CD4-positive, alpha-beta T cell (primary cell): Measurements from ENCODE around the gene ELMO1. TPM values are rescaled to one million over a fixed set of nuclear protein-coding genes. Genes with fewer than 3 reads are reported as not detected.

Source experiments
- ATAC-seq: fragments of 200-7000 bp; cut with Tn5 transposase; one replicate; pipeline ENCODE4 v1.10.0; 2022; ENCODE audit warnings: mild to moderate bottlenecking; ENCODE audit not compliant: poor library complexity
- CTCF ChIA-PET: fragments of 350-600 bp; sonication (Branson Sonifier 250); formaldehyde crosslinking; loops from one replicate; lab custom pipeline; 2021; ENCODE audit warnings: antibody characterized with exemption, inconsistent platforms; lab: Charles Lee
- POLR2A ChIA-PET: fragments of 350-600 bp; sonication (Branson Sonifier 250); formaldehyde crosslinking; loops from one replicate; lab custom pipeline; 2021; ENCODE audit warnings: antibody characterized with exemption, inconsistent platforms; lab: Charles Lee
- DNase-seq, 14 experiments: peaks; one replicate each; pipeline ENCODE4 v3.0.0-alpha.2; 2013 to 2020; ENCODE audit warnings: mixed read lengths in 2 of 14
- H3K27ac ChIP-seq, 2 donors: one replicate each; pipeline versions ENCODE4 v1.5.1 to v1.7.0; 2013; ENCODE audit warnings: low read length in 2 of 2, low read depth in 1 of 2, mild to moderate bottlenecking in 1 of 2
- H3K27me3 ChIP-seq, 2 experiments: 1 replicate in 1 of 2; 2 replicates in 1 of 2; pipeline versions ENCODE4 v1.6.1 to v1.7.0; 2013; ENCODE audit warnings: low read length in 2 of 2, control low read depth in 1 of 2, mild to moderate bottlenecking in 1 of 2, moderate library complexity in 1 of 2; ENCODE audit not compliant: insufficient read depth in 2 of 2, control insufficient read depth in 1 of 2
- H3K36me3 ChIP-seq: one replicate; pipeline ENCODE4 v1.6.1; 2013; ENCODE audit warnings: low read length, control low read depth; ENCODE audit not compliant: insufficient read depth
- H3K4me1 ChIP-seq: one replicate; pipeline ENCODE4 v1.6.1; 2013; ENCODE audit warnings: low read length, control low read depth; ENCODE audit not compliant: insufficient read depth
- H3K4me3 ChIP-seq: one replicate; pipeline ENCODE4 v1.5.1; 2013; ENCODE audit warnings: mild to moderate bottlenecking, low read length, moderate library complexity
- H3K9me3 ChIP-seq, 2 experiments: 1 replicate in 1 of 2; 2 replicates in 1 of 2; pipeline versions ENCODE4 v1.6.1 to v1.7.0; 2013; ENCODE audit warnings: low read length in 2 of 2, mild to moderate bottlenecking in 2 of 2, control low read depth in 1 of 2, moderate library complexity in 1 of 2; ENCODE audit not compliant: control insufficient read depth in 1 of 2, insufficient read depth in 1 of 2
- H3K27ac Mint-ChIP-seq: one replicate; pipeline ENCODE4 v1.8.0; 2020; ENCODE audit warnings: mixed read lengths
- H3K27me3 Mint-ChIP-seq: one replicate; pipeline ENCODE4 v1.8.0; 2021; ENCODE audit warnings: mixed read lengths
- H3K36me3 Mint-ChIP-seq: one replicate; pipeline ENCODE4 v1.8.0; 2021; ENCODE audit warnings: low read depth, mixed read lengths
- H3K4me1 Mint-ChIP-seq: one replicate; pipeline ENCODE4 v1.8.0; 2021; ENCODE audit warnings: low read depth, mixed read lengths
- H3K4me3 Mint-ChIP-seq: one replicate; pipeline ENCODE4 v1.8.0; 2020; ENCODE audit warnings: mild to moderate bottlenecking, mixed read lengths
- H3K9me3 Mint-ChIP-seq: one replicate; pipeline ENCODE4 v1.8.0; 2020; ENCODE audit warnings: mixed read lengths
- intact Hi-C, 2 experiments: fragments of 100-400 bp; cut with DNase I in 1 of 2; cut with micrococcal nuclease in 1 of 2; formaldehyde crosslinking; loops; one replicate each; pipeline versions ENCODE4 v1.15.1 to v1.9.0; 2023 to 2025; cut with DNase I, micrococcal nuclease
- total RNA-seq, 174 experiments: library from RNA in 2 of 174; stranded (reverse) in 2 of 174; gene quantifications; one replicate each; pipeline ENCODE4 v1.2.3 and lab custom pipeline; 2021 to 2026
- TF ChIP-seq, protein P1 (sequence below): fragments of 200-600 bp; IDR thresholded peaks from one replicate; pipeline ENCODE4 v1.8.0; 2022; ENCODE audit warnings: antibody characterized with exemption, mild to moderate bottlenecking

The ELMO1 gene
- total RNA-seq, 2 experiments from 2014 or later: 117 to 120 TPM

DNA sequence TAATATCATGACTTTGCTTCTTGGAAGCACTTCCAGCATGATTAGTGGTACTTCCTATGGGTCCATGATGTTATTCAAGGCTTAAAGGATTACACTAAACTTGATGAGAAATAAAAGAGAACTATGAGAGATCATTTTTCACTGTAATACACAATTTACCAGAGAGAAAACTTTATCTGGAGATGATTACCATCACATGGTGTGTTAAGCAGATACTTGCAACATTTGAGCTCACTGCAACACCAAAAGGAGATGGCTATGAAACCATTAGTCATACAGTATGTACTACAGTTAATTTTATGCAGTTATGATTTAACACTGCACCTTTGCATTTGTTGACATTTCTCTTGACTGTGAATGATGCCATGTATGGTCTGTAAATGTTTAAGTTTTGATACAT, 413.0 kb downstream of the ELMO1 start:
- intact Hi-C loops: no loop called here
- no peak overlapping the region for H3K27ac ChIP-seq
- Mint-ChIP-seq H3K9me3 (peaks cover 5% of the 10 kb centered on the region), H3K36me3 (peaks cover 81% of the 10 kb centered on the region), H3K27me3 (no peaks in the 10 kb centered on the region), H3K27ac (no peak overlapping the region), H3K4me3 (no peak overlapping the region), H3K4me1 (peaks cover 46% of the 10 kb centered on the region)
- ChIA-PET CTCF (interaction anchor here (1.2 kb wide), 1 partner anchor 11 kb away, joined by 3 read pairs; no protein-coding TSS in a partner anchor), POLR2A (interaction anchor here (0.9 to 1.1 kb wide), 2 partner anchors 11 to 417 kb away, joined by 3 read pairs; no protein-coding TSS in a partner anchor)
- peaks cover 7 to 15% of the 10 kb centered on the region in 2 experiments for H3K9me3 ChIP-seq
- DNase-seq: no peak
- H3K4me1 ChIP-seq: no peaks in the 10 kb centered on the region
- no peak for ATAC-seq
- TF ChIP-seq, protein P1, sequence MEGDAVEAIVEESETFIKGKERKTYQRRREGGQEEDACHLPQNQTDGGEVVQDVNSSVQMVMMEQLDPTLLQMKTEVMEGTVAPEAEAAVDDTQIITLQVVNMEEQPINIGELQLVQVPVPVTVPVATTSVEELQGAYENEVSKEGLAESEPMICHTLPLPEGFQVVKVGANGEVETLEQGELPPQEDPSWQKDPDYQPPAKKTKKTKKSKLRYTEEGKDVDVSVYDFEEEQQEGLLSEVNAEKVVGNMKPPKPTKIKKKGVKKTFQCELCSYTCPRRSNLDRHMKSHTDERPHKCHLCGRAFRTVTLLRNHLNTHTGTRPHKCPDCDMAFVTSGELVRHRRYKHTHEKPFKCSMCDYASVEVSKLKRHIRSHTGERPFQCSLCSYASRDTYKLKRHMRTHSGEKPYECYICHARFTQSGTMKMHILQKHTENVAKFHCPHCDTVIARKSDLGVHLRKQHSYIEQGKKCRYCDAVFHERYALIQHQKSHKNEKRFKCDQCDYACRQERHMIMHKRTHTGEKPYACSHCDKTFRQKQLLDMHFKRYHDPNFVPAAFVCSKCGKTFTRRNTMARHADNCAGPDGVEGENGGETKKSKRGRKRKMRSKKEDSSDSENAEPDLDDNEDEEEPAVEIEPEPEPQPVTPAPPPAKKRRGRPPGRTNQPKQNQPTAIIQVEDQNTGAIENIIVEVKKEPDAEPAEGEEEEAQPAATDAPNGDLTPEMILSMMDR: no peak
- H3K36me3 ChIP-seq: peaks cover 26% of the 10 kb centered on the region
- H3K4me3 ChIP-seq: no peak overlapping the region
- no peaks in the 10 kb centered on the region for H3K27me3 ChIP-seq

DNA sequence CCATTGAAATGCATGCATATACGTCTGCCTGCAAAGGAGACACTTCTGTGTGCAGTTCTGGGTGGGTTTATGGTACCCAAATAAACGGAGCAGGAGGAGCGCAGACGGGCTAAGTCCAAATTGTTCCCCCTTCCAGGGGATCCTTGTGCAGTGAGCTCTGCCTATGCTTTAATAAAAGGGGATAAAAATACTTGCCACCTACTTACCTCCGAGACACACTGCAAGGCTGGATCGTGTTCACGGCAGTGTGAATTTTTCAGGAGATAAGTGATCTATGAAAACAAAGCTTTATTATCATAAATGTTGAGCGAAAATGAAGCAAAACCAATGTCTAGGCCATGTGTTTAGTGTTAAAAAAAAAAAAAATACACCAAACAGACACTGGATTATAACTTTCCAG, 415.5 kb downstream of the ELMO1 start:
- ATAC-seq: no peak
- Mint-ChIP-seq H3K27ac (no peak overlapping the region), H3K9me3 (no peaks in the 10 kb centered on the region), H3K27me3 (no peaks in the 10 kb centered on the region), H3K4me3 (no peak overlapping the region), H3K36me3 (peaks cover 57% of the 10 kb centered on the region), H3K4me1 (peaks cover 66% of the 10 kb centered on the region)
- intact Hi-C loops: no loop called here
- Histone ChIP-seq H3K4me1 (no peaks in the 10 kb centered on the region), H3K27ac (no peak overlapping the region), H3K36me3 (peaks cover 20% of the 10 kb centered on the region), H3K4me3 (no peak overlapping the region), H3K27me3 (no peaks in the 10 kb centered on the region), H3K9me3 (no peaks in the 10 kb centered on the region)
- TF ChIP-seq, protein P1: no peak
- POLR2A ChIA-PET: no interaction called here
- CTCF ChIA-PET: no interaction called here
- DNase-seq: no peak

DNA sequence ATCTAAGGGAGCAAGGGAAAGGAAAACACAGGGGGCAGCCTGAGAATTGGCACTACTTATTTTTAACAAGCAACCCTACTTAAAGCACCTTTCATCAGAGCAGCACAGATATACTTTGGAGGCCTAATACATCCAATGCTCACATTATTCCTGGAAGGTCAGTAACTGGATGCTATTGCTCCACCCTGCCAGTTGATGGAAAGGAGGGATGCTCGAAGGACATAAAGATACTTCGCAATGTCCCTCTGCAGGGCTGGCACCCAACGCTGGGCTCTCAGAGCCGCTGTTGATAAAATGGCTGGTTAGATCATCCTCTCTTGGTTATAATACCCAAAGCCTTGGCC, 416.4 kb downstream of the ELMO1 start:
- Histone ChIP-seq H3K27me3 (no peaks in the 10 kb centered on the region), H3K4me1 (no peaks in the 10 kb centered on the region), H3K36me3 (peaks cover 20% of the 10 kb centered on the region), H3K27ac (no peak overlapping the region), H3K9me3 (no peaks in the 10 kb centered on the region), H3K4me3 (no peak overlapping the region)
- Mint-ChIP-seq H3K27me3 (no peaks in the 10 kb centered on the region), H3K9me3 (no peaks in the 10 kb centered on the region), H3K4me3 (no peak overlapping the region), H3K4me1 (peaks cover 63% of the 10 kb centered on the region), H3K36me3 (peaks cover 49% of the 10 kb centered on the region), H3K27ac (no peak overlapping the region)
- POLR2A ChIA-PET: no interaction called here
- DNase-seq (no peak), ATAC-seq (no peak)
- CTCF ChIA-PET: no interaction called here
- TF ChIP-seq, protein P1: no peak
- intact Hi-C loops: no loop called here
